Right lobe of liver (tissue), 4 donors: ENCODE measurements around the gene SEPSECS.

Experiments used
- CTCF ChIP-seq, 4 donors: fragments of 200-600 bp in 3 of 4; fragments of 450-650 bp in 1 of 4; IDR thresholded peaks; one replicate each; pipeline versions ENCODE4 v1.5.1 to v1.8.0; 2016 to 2022; ENCODE audit warnings: antibody characterized with exemption in 4 of 4, mild to moderate bottlenecking in 2 of 4
- POLR2A ChIP-seq: fragments of 450-650 bp; IDR thresholded peaks from one replicate; pipeline ENCODE4 v1.6.1; 2017; ENCODE audit warnings: antibody characterized with exemption, mild to moderate bottlenecking
- donor health status: DM: no; HTN: no; CAD: no.
- donor health status: DM: no; HTN: no; CAD: no.
- donor health status: DM: no; HTN: yes; CAD: no.

DNA sequence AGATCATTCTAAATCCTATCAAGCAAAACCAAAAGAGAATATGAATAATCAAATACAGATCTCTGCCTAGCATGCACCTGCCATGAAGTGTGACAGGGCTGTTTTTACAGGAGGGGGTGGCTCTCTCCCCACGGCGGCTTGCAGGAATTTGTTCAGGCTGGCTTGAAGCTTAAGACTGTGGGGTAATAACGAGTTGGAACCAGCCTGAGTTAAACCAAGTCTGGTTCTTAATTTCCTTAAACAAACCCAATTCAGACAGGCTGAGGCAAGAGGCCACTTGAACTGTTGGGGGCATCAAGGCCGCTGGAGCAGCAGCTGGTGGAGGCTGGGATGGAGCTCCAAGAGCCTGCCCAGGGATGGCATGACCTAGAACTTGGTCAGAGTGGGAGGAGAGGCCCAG is 84.4 kb downstream of the SEPSECS start:
- no peak for TF ChIP-seq CTCF (IDR thresholded peaks at IDR 0.05)
- no peak for TF ChIP-seq POLR2A
